Suprapubic skin (tissue), 4 donors: Measurements from ENCODE around the gene ST3GAL3. TPM values are rescaled to one million over a fixed set of nuclear protein-coding genes. Genes with fewer than 3 reads are reported as not detected.
A peak's percentile ranks its signal among the peaks of the same experiment; 100 is the strongest.

ENCODE experiments used
- DNase-seq, 2 donors: peaks; one replicate each; pipeline ENCODE4 v3.0.0-alpha.2; 2019; ENCODE audit warnings: low spot score in 2 of 2
- H3K27ac ChIP-seq: fragments of 200-600 bp; sonication (generic); one replicate; pipeline ENCODE4 v1.5.1; 2019
- H3K27me3 ChIP-seq: fragments of 200-600 bp; sonication (generic); one replicate; pipeline ENCODE4 v1.5.1; 2019
- H3K36me3 ChIP-seq: fragments of 200-600 bp; sonication (generic); one replicate; pipeline ENCODE4 v1.5.1; 2019
- H3K4me1 ChIP-seq: fragments of 200-600 bp; sonication (generic); one replicate; pipeline ENCODE4 v1.5.1; 2019
- H3K4me3 ChIP-seq: fragments of 200-600 bp; sonication (generic); one replicate; pipeline ENCODE4 v1.5.1; 2019; ENCODE audit warnings: mild to moderate bottlenecking
- H3K9me3 ChIP-seq: fragments of 200-600 bp; sonication (generic); one replicate; pipeline ENCODE4 v1.5.1; 2019
- CTCF ChIP-seq, 2 donors: fragments of 200-600 bp in 1 of 2; fragments of 450-650 bp in 1 of 2; sonication (generic) in 1 of 2; IDR thresholded peaks; one replicate each; pipeline ENCODE4 v1.5.1; 2016 to 2019; ENCODE audit warnings: antibody characterized with exemption in 2 of 2, mild to moderate bottlenecking in 1 of 2, moderate library complexity in 1 of 2
- EP300 ChIP-seq: sonication (generic); formaldehyde crosslinking; IDR thresholded peaks from one replicate; pipeline ENCODE4 v1.6.1; 2017; ENCODE audit warnings: antibody characterized with exemption
- POLR2A ChIP-seq, 2 donors: fragments of 450-650 bp; IDR thresholded peaks; one replicate each; pipeline ENCODE4 v1.6.1; 2017; ENCODE audit warnings: antibody characterized with exemption in 2 of 2, mild to moderate bottlenecking in 2 of 2, moderate library complexity in 2 of 2
- POLR2AphosphoS5 ChIP-seq, 3 donors: sonication (generic); formaldehyde crosslinking; IDR thresholded peaks; one replicate each; pipeline ENCODE4 v1.6.1; 2017; ENCODE audit warnings: antibody characterized with exemption in 3 of 3
- WGBS: methylation state at CpG from one replicate; pipeline ENCODE4 v1.1.5; 2018; 5-methylcytosine and 5-hydroxymethylcytosine counted together
- total RNA-seq, 4 donors: library from RNA; depleted of rRNA; stranded (reverse); fragments of >200 nt; gene quantifications; one replicate each; pipeline ENCODE4 v1.1.0, GENCODE V29; 2016

ST3GAL3 gene
- total RNA-seq, 4 donors from 2014 or later = 6.3 to 21.0 (median 9.9) TPM

DNA sequence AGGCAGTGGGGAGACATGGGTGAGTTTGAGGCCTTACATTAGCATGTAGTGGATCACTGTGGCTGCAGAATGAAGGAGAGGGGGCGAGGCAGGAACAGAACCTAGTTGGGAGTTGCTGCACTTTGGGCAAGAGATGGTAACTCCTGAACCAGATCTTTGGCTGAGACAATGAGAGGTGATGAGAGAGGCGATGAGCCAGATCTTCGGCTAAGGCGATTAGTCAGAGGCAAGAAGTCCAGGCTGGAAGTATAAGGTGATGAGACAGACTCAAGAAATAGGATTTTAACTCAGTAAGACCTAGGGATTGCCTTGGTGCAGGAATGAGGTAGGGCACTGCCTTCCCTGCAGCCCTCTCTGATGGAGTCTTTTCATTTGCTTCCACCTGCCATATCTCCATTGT is 217.2 kb downstream of the ST3GAL3 start:
- H3K27ac ChIP-seq = no peak overlapping the region
- no peak for DNase-seq
- 74% methylated on average over 4 of the region's 4 CpGs for WGBS
- H3K36me3 ChIP-seq = no peaks in the 10 kb centered on the region
- H3K27me3 ChIP-seq = no peaks in the 10 kb centered on the region
- no peak for TF ChIP-seq EP300
- TF ChIP-seq POLR2AphosphoS5 (IDR thresholded peaks at IDR 0.05) = no peak
- H3K4me3 ChIP-seq = no peak overlapping the region
- H3K9me3 ChIP-seq = no peaks in the 10 kb centered on the region
- H3K4me1 ChIP-seq = no peaks in the 10 kb centered on the region

GRCh38 chr1:43925846-43926245 is 218.5 kb downstream of the ST3GAL3 start:
- H3K4me1 ChIP-seq = peaks cover 1% of the 10 kb centered on the region
- TF ChIP-seq POLR2A (IDR thresholded peaks at IDR 0.05) (no peak), POLR2AphosphoS5 (IDR thresholded peaks at IDR 0.05) (no peak), EP300 (no peak), CTCF (IDR thresholded peaks at IDR 0.05) (no peak)
- WGBS = 92% methylated on average over 9 of the region's 9 CpGs

GRCh38 chr1:43930168-43930948 is 223.0 kb downstream of the ST3GAL3 start:
- Histone ChIP-seq H3K4me1 (peaks cover 31% of the 10 kb centered on the region), H3K27me3 (peaks cover 10% of the 10 kb centered on the region), H3K36me3 (no peaks in the 10 kb centered on the region), H3K9me3 (no peaks in the 10 kb centered on the region), H3K4me3 (no peak overlapping the region), H3K27ac (no peak overlapping the region)
- TF ChIP-seq POLR2AphosphoS5 (IDR thresholded peaks at IDR 0.05) (no peak), CTCF (IDR thresholded peaks at IDR 0.05) (peak in 1 of 2 donors; percentile 34), EP300 (no peak), POLR2A (IDR thresholded peaks at IDR 0.05) (no peak)
- WGBS = 92% methylated on average over 5 of the region's 10 CpGs
- DNase-seq = no peak

More at GRCh38 chr1:43925846-43926245, 218.5 kb downstream of the ST3GAL3 start:
- Histone ChIP-seq H3K9me3 (no peaks in the 10 kb centered on the region), H3K27me3 (no peaks in the 10 kb centered on the region), H3K27ac (no peak overlapping the region), H3K36me3 (no peaks in the 10 kb centered on the region), H3K4me3 (no peak overlapping the region)
- DNase-seq = no peak

GRCh38 chr1:43930949-43931275 is 223.6 kb downstream of the ST3GAL3 start:
- Histone ChIP-seq H3K27ac (no peak overlapping the region), H3K4me1 (peaks cover 37% of the 10 kb centered on the region), H3K9me3 (no peaks in the 10 kb centered on the region), H3K4me3 (no peak overlapping the region), H3K27me3 (peaks cover 10% of the 10 kb centered on the region), H3K36me3 (no peaks in the 10 kb centered on the region)
- TF ChIP-seq POLR2AphosphoS5 (IDR thresholded peaks at IDR 0.05) (no peak), EP300 (no peak), CTCF (IDR thresholded peaks at IDR 0.05) (no peak), POLR2A (IDR thresholded peaks at IDR 0.05) (no peak)
- no peak for DNase-seq
- 39% methylated on average over 2 of the region's 4 CpGs for WGBS

DNA sequence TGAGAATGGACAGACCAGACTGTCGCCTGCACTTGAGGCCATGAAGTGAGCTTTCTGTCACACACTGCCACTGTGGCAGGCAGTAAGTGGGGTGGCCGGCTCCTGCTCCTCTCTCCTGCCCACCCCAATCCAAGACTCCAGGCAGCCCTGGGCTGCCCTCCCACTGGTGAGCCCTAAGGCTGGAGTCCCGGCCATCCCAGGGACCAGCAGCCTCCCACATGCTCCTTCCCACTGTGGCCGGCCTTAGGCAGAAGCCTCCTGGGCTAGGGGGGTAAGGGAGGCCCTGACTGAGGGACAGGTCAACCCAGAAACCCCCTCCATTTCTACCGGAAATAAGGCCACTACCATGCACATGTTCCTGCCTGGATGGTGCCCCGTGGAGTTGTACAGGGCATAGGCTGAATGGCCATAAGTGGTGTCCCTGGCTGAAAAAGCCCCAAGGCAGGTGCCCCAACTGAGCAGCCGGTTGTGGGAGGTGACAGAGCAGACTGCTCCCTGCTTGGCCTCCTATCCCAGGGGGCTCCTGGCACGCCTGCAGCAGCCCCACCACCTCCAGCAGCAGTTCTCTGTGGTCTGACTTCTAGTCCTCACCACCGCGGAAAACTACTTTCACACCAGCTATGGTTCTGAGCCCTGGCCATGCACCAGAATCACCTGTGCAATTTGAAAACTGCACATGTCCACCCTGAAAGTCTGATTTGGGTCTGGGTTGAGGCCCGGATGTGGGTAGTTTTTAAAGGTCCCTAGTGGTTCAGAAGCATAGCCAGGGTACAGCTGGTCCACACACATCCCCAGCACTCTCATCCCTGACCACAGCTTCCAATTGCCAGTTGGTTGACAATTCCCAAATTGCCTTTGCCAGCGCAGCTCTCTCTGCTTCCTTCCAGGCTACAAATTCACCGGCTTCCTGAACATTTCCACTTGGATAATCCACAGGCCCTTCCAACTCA is 224.7 kb downstream of the ST3GAL3 start:
- 94% methylated on average over 9 of the region's 13 CpGs for WGBS
- DNase-seq = no peak
- Histone ChIP-seq H3K4me1 (peaks cover 46% of the 10 kb centered on the region), H3K27me3 (peaks cover 10% of the 10 kb centered on the region), H3K36me3 (no peaks in the 10 kb centered on the region), H3K4me3 (no peak overlapping the region), H3K27ac (no peak overlapping the region), H3K9me3 (no peaks in the 10 kb centered on the region)
- TF ChIP-seq POLR2AphosphoS5 (IDR thresholded peaks at IDR 0.05) = no peak
- TF ChIP-seq EP300 = no peak

GRCh38 chr1:43932786-43933385 is 225.6 kb downstream of the ST3GAL3 start:
- no peak for TF ChIP-seq EP300
- no peak for TF ChIP-seq POLR2A (IDR thresholded peaks at IDR 0.05)
- TF ChIP-seq CTCF (IDR thresholded peaks at IDR 0.05) = no peak
- TF ChIP-seq POLR2AphosphoS5 (IDR thresholded peaks at IDR 0.05) = no peak
- DNase-seq = no peak
- Histone ChIP-seq H3K27me3 (peaks cover 10% of the 10 kb centered on the region), H3K36me3 (no peaks in the 10 kb centered on the region), H3K4me1 (peaks cover 51% of the 10 kb centered on the region), H3K4me3 (peak overlapping the region; percentile 45), H3K27ac (no peak overlapping the region), H3K9me3 (no peaks in the 10 kb centered on the region)
- WGBS = 28% methylated on average over 8 of the region's 8 CpGs
